Measurements from ENCODE around the gene COPS9. TPM values are rescaled to one million over a fixed set of nuclear protein-coding genes. Genes with fewer than 3 reads are reported as not detected.

The COPS9 gene
- polyA plus RNA-seq, 1 donor (not counting 4 experiments of a cell fraction or from before 2014, with no cell fraction given) = 399 TPM

DNA sequence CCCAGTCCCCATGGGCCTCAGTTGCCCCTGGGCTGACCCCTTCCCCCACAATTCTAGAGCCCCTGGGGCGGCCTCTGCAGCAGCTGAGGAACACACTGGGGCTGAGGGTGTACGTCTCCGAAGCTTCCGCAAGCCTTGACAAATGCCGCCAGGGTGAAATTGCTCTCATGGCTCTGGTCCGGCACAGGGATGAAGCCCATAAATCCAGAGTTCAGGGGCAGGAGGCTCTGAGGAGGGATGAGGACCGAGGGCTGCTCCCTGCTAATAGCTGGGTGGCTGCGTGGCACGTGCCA is 31.4 kb upstream of the COPS9 start:
- no peak overlapping the region for H3K4me2 ChIP-seq (ENCODE audit: control insufficient read depth, extremely low read depth, insufficient read depth, low read depth, low read length)
- H2AFZ ChIP-seq (ENCODE audit: control insufficient read depth, low read length) = no peak overlapping the region
- no peak for DNase-seq (ENCODE audit: low read depth, low spot score)
- H3K27ac ChIP-seq (ENCODE audit: control insufficient read depth, insufficient read depth, low read length) = no peak overlapping the region
- no peaks in the 10 kb centered on the region for H3K79me2 ChIP-seq (ENCODE audit: control insufficient read depth, insufficient read depth, low read length)
- H3K9ac ChIP-seq (ENCODE audit: control insufficient read depth, extremely low read depth, insufficient read depth, low read length) = no peak overlapping the region
- no peaks in the 10 kb centered on the region for H3K9me1 ChIP-seq (ENCODE audit: control insufficient read depth, extremely low read depth, insufficient read depth, low read length)
- no peak overlapping the region for H3K4me3 ChIP-seq (ENCODE audit: control insufficient read depth in 2 of 3, extremely low read depth in 1 of 3, insufficient read depth in 2 of 3, low read depth in 1 of 3, low read length in 3 of 3)
- dilution Hi-C loops (cut with MboI; ENCODE audit: extremely low pct_ligation_motif_present, low sequenced_read_pairs) = no loop called here
- TF ChIP-seq EZH2 (IDR thresholded peaks at IDR 0.05; ENCODE audit: low read length) = no peak
- TF ChIP-seq, protein P1, sequence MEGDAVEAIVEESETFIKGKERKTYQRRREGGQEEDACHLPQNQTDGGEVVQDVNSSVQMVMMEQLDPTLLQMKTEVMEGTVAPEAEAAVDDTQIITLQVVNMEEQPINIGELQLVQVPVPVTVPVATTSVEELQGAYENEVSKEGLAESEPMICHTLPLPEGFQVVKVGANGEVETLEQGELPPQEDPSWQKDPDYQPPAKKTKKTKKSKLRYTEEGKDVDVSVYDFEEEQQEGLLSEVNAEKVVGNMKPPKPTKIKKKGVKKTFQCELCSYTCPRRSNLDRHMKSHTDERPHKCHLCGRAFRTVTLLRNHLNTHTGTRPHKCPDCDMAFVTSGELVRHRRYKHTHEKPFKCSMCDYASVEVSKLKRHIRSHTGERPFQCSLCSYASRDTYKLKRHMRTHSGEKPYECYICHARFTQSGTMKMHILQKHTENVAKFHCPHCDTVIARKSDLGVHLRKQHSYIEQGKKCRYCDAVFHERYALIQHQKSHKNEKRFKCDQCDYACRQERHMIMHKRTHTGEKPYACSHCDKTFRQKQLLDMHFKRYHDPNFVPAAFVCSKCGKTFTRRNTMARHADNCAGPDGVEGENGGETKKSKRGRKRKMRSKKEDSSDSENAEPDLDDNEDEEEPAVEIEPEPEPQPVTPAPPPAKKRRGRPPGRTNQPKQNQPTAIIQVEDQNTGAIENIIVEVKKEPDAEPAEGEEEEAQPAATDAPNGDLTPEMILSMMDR (optimal IDR thresholded peaks at IDR 0.05 in 1 of 3, IDR thresholded peaks at IDR 0.05 in 1 of 3, conservative IDR thresholded peaks at IDR 0.05 in 1 of 3; ENCODE audit: extremely low read depth in 1 of 3, insufficient read depth in 2 of 3, low read length in 3 of 3) = no peak
- peaks cover 3% of the 10 kb centered on the region for H3K9me3 ChIP-seq (ENCODE audit: control insufficient read depth, low read depth, low read length)
- H3K4me1 ChIP-seq (ENCODE audit: control insufficient read depth, extremely low read depth, insufficient read depth, low read length) = no peaks in the 10 kb centered on the region
- H3K27me3 ChIP-seq (ENCODE audit: control insufficient read depth, extremely low read depth, insufficient read depth, low read length) = peaks cover 18% of the 10 kb centered on the region
- no peaks in the 10 kb centered on the region for H3K36me3 ChIP-seq (ENCODE audit: control insufficient read depth in 2 of 2, extremely low read depth in 1 of 2, insufficient read depth in 2 of 2, low read length in 2 of 2)
- no peaks in the 10 kb centered on the region for H4K20me1 ChIP-seq (ENCODE audit: control insufficient read depth, extremely low read depth, insufficient read depth, low read length)
- no peak for FAIRE-seq

DNA sequence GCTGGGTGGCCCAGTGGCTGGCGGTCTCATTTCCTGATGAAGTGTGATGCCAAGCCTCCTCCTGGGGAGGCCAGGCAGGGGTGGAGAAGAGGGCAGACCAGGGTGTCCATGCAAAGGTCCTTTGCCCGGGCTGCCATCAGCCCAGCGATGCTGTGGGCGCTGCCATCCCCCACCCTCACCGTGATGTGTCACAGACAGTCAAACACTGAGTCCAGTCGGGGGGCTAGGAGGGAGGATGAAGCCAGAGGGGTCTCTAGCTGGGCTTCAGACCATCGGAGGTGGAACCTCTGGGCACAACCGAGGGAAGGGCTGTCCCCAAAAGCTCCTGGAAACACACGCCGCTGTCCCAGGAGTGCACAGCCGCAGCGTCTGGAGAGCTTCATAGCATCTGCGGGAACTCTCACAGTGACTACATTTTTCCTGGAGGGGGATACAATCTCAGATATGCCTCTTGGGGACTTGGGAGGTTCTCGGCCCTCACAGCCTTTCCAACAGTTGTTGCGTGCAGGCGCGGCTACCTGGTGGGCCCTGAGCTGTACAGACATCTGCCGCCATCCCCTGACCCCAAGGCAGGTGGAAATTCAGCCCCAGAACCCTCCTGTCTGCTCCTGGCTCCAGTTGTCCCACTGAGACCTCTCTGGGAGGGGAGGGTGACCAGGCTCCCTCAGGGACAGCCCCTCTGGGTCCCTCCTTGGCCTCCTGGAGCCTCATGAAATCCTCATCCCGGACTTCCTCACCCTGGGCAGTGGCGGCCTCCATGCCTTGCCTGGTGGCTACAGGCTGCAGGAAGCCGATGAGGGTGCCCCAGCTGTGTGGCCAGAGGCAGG is 30.9 kb upstream of the COPS9 start:
- H3K27me3 ChIP-seq (ENCODE audit: control insufficient read depth, extremely low read depth, insufficient read depth, low read length) = peaks cover 14% of the 10 kb centered on the region
- H4K20me1 ChIP-seq (ENCODE audit: control insufficient read depth, extremely low read depth, insufficient read depth, low read length) = no peaks in the 10 kb centered on the region
- H2AFZ ChIP-seq (ENCODE audit: control insufficient read depth, low read length) = no peak overlapping the region
- no peak for FAIRE-seq
- dilution Hi-C loops (cut with MboI; ENCODE audit: extremely low pct_ligation_motif_present, low sequenced_read_pairs) = no loop called here
- no peaks in the 10 kb centered on the region for H3K9me1 ChIP-seq (ENCODE audit: control insufficient read depth, extremely low read depth, insufficient read depth, low read length)
- no peaks in the 10 kb centered on the region for H3K36me3 ChIP-seq (ENCODE audit: control insufficient read depth in 2 of 2, extremely low read depth in 1 of 2, insufficient read depth in 2 of 2, low read length in 2 of 2)
- H3K79me2 ChIP-seq (ENCODE audit: control insufficient read depth, insufficient read depth, low read length) = no peaks in the 10 kb centered on the region
- no peaks in the 10 kb centered on the region for H3K4me1 ChIP-seq (ENCODE audit: control insufficient read depth, extremely low read depth, insufficient read depth, low read length)
- no peak overlapping the region for H3K27ac ChIP-seq (ENCODE audit: control insufficient read depth, insufficient read depth, low read length)
- peaks cover 3% of the 10 kb centered on the region for H3K9me3 ChIP-seq (ENCODE audit: control insufficient read depth, low read depth, low read length)
- no peak overlapping the region for H3K9ac ChIP-seq (ENCODE audit: control insufficient read depth, extremely low read depth, insufficient read depth, low read length)
- TF ChIP-seq, protein P1 (optimal IDR thresholded peaks at IDR 0.05 in 1 of 3, IDR thresholded peaks at IDR 0.05 in 1 of 3, conservative IDR thresholded peaks at IDR 0.05 in 1 of 3; ENCODE audit: extremely low read depth in 1 of 3, insufficient read depth in 2 of 3, low read length in 3 of 3) = no peak
- no peak for TF ChIP-seq EZH2 (IDR thresholded peaks at IDR 0.05; ENCODE audit: low read length)
- no peak for DNase-seq (ENCODE audit: low read depth, low spot score)
- no peak overlapping the region for H3K4me3 ChIP-seq (ENCODE audit: control insufficient read depth in 2 of 3, extremely low read depth in 1 of 3, insufficient read depth in 2 of 3, low read depth in 1 of 3, low read length in 3 of 3)
- H3K4me2 ChIP-seq (ENCODE audit: control insufficient read depth, extremely low read depth, insufficient read depth, low read depth, low read length) = no peak overlapping the region

Data from keratinocyte (primary cell).